ENCODE measurements around the gene ANKMY1. TPM values are rescaled to one million over a fixed set of nuclear protein-coding genes. Genes with fewer than 3 reads are reported as not detected.

ANKMY1 gene
- total and polyA plus RNA-seq, 2 of the 13 experiments (the other 11 are each of a cell fraction or from before 2014, with no cell fraction given), result 11.7 to 18.8 TPM

- Histone ChIP-seq H3K27ac (ENCODE audit: extremely low read length, insufficient read depth, low read length) (no peak overlapping the region), H3K9me3 (ENCODE audit: low read length) (no peaks in the 10 kb centered on the region), H3K27me3 (ENCODE audit: control insufficient read depth in 1 of 2, insufficient read depth in 2 of 2, low read length in 2 of 2) (no peaks in the 10 kb centered on the region), H2AFZ (ENCODE audit: low read length) (no peak overlapping the region), H3K4me2 (ENCODE audit: low read depth, low read length) (no peak overlapping the region), H3K4me3 (replicated peaks in 1 of 3; ENCODE audit: insufficient read depth in 1 of 3, low read depth in 2 of 3, low read length in 3 of 3) (no peak overlapping the region), H4K20me1 (ENCODE audit: insufficient read depth, low read length) (no peaks in the 10 kb centered on the region), H3K9ac (ENCODE audit: insufficient read depth, low read depth, low read length) (no peak overlapping the region), H3K79me2 (ENCODE audit: insufficient read depth, low read length) (no peaks in the 10 kb centered on the region), H3K36me3 (replicated peaks in 1 of 2; ENCODE audit: control insufficient read depth in 1 of 2, insufficient read depth in 2 of 2, low read length in 2 of 2) (no peaks in the 10 kb centered on the region), H3K4me1 (ENCODE audit: insufficient read depth, low read length) (peaks cover 12% of the 10 kb centered on the region; the same call in 1 of the 2 replicates)
- DNase-seq (ENCODE audit: low spot score) (no peak), FAIRE-seq (no peak), ATAC-seq (no peak)
- ChIA-PET POLR2A (no interaction called here), CTCF (ENCODE audit: low intra/inter-chr PET ratio, low total read pairs) (no interaction called here)
- intact Hi-C loops (cut with micrococcal nuclease; ENCODE audit: unreplicated experiment), result no loop called here
- no peak for TF ChIP-seq EEA1 (CRISPR knock-in tag; IDR thresholded peaks at IDR 0.05; ENCODE audit: borderline replicate concordance)
- TF ChIP-seq CTCF (CRISPR knock-in tag; IDR thresholded peaks at IDR 0.05), result peak; percentile 29
- TF ChIP-seq E2F1 (CRISPR knock-in tag; IDR thresholded peaks at IDR 0.05), result no peak
- TF ChIP-seq ARHGAP35 (CRISPR knock-in tag; IDR thresholded peaks at IDR 0.05; ENCODE audit: borderline replicate concordance), result no peak
- peak; percentile 95 for TF ChIP-seq ZBTB33 (CRISPR knock-in tag; IDR thresholded peaks at IDR 0.05)
- TF ChIP-seq ZNF143 (CRISPR knock-in tag; IDR thresholded peaks at IDR 0.05), result no peak
- WGBS (ENCODE audit: low lambda C conversion rate), result 94% methylated on average over 19 of the region's 22 CpGs
- BruUV-seq (replicated peaks), result no TSS peak
- in situ Hi-C loops (cut with HindIII; ENCODE audit: extremely low pct_ligation_motif_present, low pct_unique_long_range_greater_than_20kb), result no loop called here
Observed at GRCh38 chr2:240467659-240468302, 90.0 kb downstream of the ANKMY1 start.

Measured in HepG2 (cell line).